Activated T-helper 1 cell treated with anti-CD3 and anti-CD28 coated beads, Interleukin-2, amount 50 U/mL, for 16 hours (primary cell): Measurements from ENCODE around the gene RCC2.

ENCODE experiments used
- DNase-seq, 2 donors: peaks; one replicate each; pipeline ENCODE4 v3.0.0-alpha.2; 2020; ENCODE audit warnings: low read depth in 1 of 2, low spot score in 1 of 2

The RCC2 gene

GRCh38 chr1:17377325-17377953 is 62.0 kb downstream of the RCC2 start:
- no peak for DNase-seq

GRCh38 chr1:17375651-17376050 is 63.8 kb downstream of the RCC2 start:
- no peak for DNase-seq

GRCh38 chr1:17372955-17373354 is 66.5 kb downstream of the RCC2 start:
- DNase-seq = no peak

GRCh38 chr1:17371896-17372295 is 67.6 kb downstream of the RCC2 start, which contains the start of gene PADI6:
TSS of gene PADI6 (plus strand) at chr1:17372196. CDS start at chr1:17372246, 50 bp downstream.
- DNase-seq = no peak

GRCh38 chr1:17370618-17371017 is 68.9 kb downstream of the RCC2 start:
- no peak for DNase-seq

- no peak for DNase-seq
These were observed 70.0 kb downstream of the RCC2 start for GRCh38 chr1:17369466-17369865.

- no peak for DNase-seq
These were observed 74.2 kb downstream of the RCC2 start for GRCh38 chr1:17365293-17365692.

- no peak for DNase-seq
These were observed 75.7 kb downstream of the RCC2 start for GRCh38 chr1:17363771-17364170.

GRCh38 chr1:17363351-17363750 is 76.1 kb downstream of the RCC2 start:
- DNase-seq = no peak

GRCh38 chr1:17361687-17362086 is 77.8 kb downstream of the RCC2 start:
- no peak for DNase-seq

- DNase-seq = no peak
These were observed 79.1 kb downstream of the RCC2 start for GRCh38 chr1:17360272-17360956.

- no peak for DNase-seq
These were observed 79.7 kb downstream of the RCC2 start for GRCh38 chr1:17359808-17360207.

- no peak for DNase-seq
These were observed 80.4 kb downstream of the RCC2 start for GRCh38 chr1:17359031-17359430.

GRCh38 chr1:17358557-17358956 is 80.9 kb downstream of the RCC2 start:
- no peak for DNase-seq
